Measurements from ENCODE around the gene RNU1-2. TPM values are rescaled to one million over a fixed set of nuclear protein-coding genes. Genes with fewer than 3 reads are reported as not detected.

Gene RNU1-2
- total and polyA plus RNA-seq, 2 of the 8 experiments (the other 6 are each of a cell fraction or from before 2014, with no cell fraction given), result 145 to 1,303 TPM

DNA sequence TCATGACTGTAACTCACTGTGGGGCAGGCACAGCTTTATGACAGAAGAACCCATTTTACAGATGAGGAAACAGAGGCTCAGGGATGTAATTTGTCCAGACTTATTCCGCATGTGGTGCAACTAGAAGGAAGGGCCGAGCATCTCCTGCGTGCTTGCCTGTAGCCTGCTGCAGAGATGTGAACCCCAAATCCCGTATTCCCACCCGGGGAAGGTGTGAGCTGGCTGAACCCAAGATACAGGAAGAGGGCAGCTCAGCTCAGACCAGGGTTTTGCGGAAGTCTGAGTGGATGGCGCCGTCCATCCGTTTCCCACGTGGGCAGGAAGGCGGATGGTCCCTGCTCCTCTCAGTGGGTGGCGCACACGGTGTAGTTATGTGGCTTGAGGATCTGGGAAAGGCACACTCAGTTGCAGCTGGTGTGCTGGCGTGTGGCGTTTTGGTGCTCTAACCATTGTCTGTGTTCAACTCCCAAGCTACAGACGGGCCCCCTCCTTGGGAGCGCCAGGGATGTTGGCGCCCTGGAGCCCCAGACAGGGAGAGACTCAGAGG lies 27.2 kb downstream of the RNU1-2 start:
- H3K14ac ChIP-seq (ENCODE audit: insufficient read length), result no peak overlapping the region
- peaks cover 21% of the 10 kb centered on the region for H3K79me1 ChIP-seq (ENCODE audit: low read depth, low read length)
- H3K9ac ChIP-seq (replicated peaks in 1 of 4; ENCODE audit: extremely low read depth in 1 of 4, low read depth in 3 of 4, low read length in 3 of 4), result no peak overlapping the region
- peaks cover 0 to 34% (median 17%) of the 10 kb centered on the region in 4 experiments; a peak in 6 of 7 replicates for H3K4me1 ChIP-seq (replicated peaks in 1 of 4; ENCODE audit: control insufficient read depth in 3 of 4, insufficient read depth in 4 of 4, low read length in 3 of 4)
- no peak overlapping the region for H2AFZ ChIP-seq (ENCODE audit: low read length)
- H3K79me2 ChIP-seq (ENCODE audit: control insufficient read depth in 1 of 2, insufficient read depth in 2 of 2, low read length in 2 of 2), result peaks cover 0 to 23% of the 10 kb centered on the region in 2 experiments; a peak in 2 of 4 replicates
- H3K56ac ChIP-seq (replicated peaks; ENCODE audit: insufficient read length, low read depth, low read length), result no peak overlapping the region
- H2BK15ac ChIP-seq (ENCODE audit: low read length), result 0 out of 2 replicates have a peak overlapping the region, but pooled peaks have one; percentile 31
- ChIA-PET POLR2A (ENCODE audit: partially characterized antibody) (interaction anchor here (1.3 kb wide), 1 partner anchor 53 kb away, joined by 3 read pairs; no protein-coding TSS in a partner anchor), CTCF (ENCODE audit: partially characterized antibody) (interaction anchor here (0.7 to 2.0 kb wide), 5 partner anchors 8 to 64 kb away, joined by 3 to 7 read pairs (median 5); no protein-coding TSS in a partner anchor)
- H3K9me3 ChIP-seq (ENCODE audit: insufficient read depth in 2 of 2, low read depth in 1 of 2, low read length in 1 of 2), result no peaks in the 10 kb centered on the region
- H3K18ac ChIP-seq (ENCODE audit: extremely low read depth, low read length), result no peak overlapping the region
- no peak overlapping the region for H3K27ac ChIP-seq (ENCODE audit: low read depth, low read length)
- peaks cover 4% of the 10 kb centered on the region; the same call in 1 of the 2 replicates for H3K23me2 ChIP-seq (ENCODE audit: low read depth, low read length)
- no peak overlapping the region for H2BK20ac ChIP-seq (ENCODE audit: low read length)
- peak overlapping the region; percentile 30; the same call in 1 of the 2 replicates for H2BK12ac ChIP-seq (ENCODE audit: low read depth, low read length)
- FAIRE-seq (no peak), DNase-seq (ENCODE audit: low read depth in 1 of 2, low spot score in 2 of 2) (no peak)
- H4K91ac ChIP-seq (replicated peaks; ENCODE audit: insufficient read length, low read length), result peak overlapping the region; percentile 9
- no peaks in the 10 kb centered on the region for H3K27me3 ChIP-seq (replicated peaks in 1 of 4; ENCODE audit: control insufficient read depth in 3 of 4, extremely low read depth in 1 of 4, insufficient read depth in 3 of 4, low read length in 3 of 4)
- H3K4ac ChIP-seq (replicated peaks; ENCODE audit: insufficient read length, low read depth, low read length), result no peak overlapping the region
- H4K8ac ChIP-seq (ENCODE audit: extremely low read depth, insufficient read depth, low read length), result no peak overlapping the region
- H4K20me1 ChIP-seq (replicated peaks in 1 of 2; ENCODE audit: control insufficient read depth in 1 of 2, insufficient read depth in 2 of 2, low read length in 2 of 2), result peaks cover 2 to 14% of the 10 kb centered on the region in 2 experiments
- H3K4me2 ChIP-seq (ENCODE audit: insufficient read depth in 1 of 2, low read depth in 2 of 2, low read length in 2 of 2), result peak overlapping the region; percentile 82 to 90; a peak in 3 of 4 replicates
- H4K5ac ChIP-seq (ENCODE audit: insufficient read length, low read depth, low read length), result no peak overlapping the region
- no peak overlapping the region for H3K23ac ChIP-seq (ENCODE audit: insufficient read length)
- H3K4me3 ChIP-seq (ENCODE audit: extremely low read depth in 1 of 4, insufficient read depth in 2 of 4, low read depth in 3 of 4, low read length in 4 of 4), result no peak overlapping the region; a peak in 2 of 8 replicates
- no peak overlapping the region for H2BK120ac ChIP-seq (replicated peaks; ENCODE audit: low read depth, low read length)
- TF ChIP-seq SIX5 (IDR thresholded peaks at IDR 0.05; ENCODE audit: low read depth, low read length) (no peak), KDM1A (IDR thresholded peaks at IDR 0.05; ENCODE audit: borderline replicate concordance, low read length) (peak; percentile 93)
- no peak overlapping the region for H2AK5ac ChIP-seq (ENCODE audit: low read depth, low read length)
- no peaks in the 10 kb centered on the region for H3K36me3 ChIP-seq (ENCODE audit: control insufficient read depth in 2 of 4, insufficient read depth in 4 of 4, low read length in 3 of 4)
- 92% methylated on average over 18 of the region's 18 CpGs; no CpG with 5 or more reads in 1 of the 2 experiments for WGBS, 2 experiments (ENCODE audit: extremely low coverage in 1 of 2, insufficient coverage in 1 of 2, insufficient read length in 1 of 2, insufficient replicate concordance in 2 of 2, low coverage in 1 of 2, low lambda C conversion rate in 2 of 2, missing lambda C conversion rate in 1 of 2)
- H2BK5ac ChIP-seq (ENCODE audit: low read depth, low read length), result no peak overlapping the region

Data from H1 (cell line).